Uterus (tissue), 2 donors: ENCODE data around the gene MST1.

Experiments
- POLR2A ChIP-seq, 2 donors: fragments of 450-650 bp; IDR thresholded peaks; one replicate each; pipeline ENCODE4 v1.6.1; 2016; ENCODE audit warnings: antibody characterized with exemption in 2 of 2, mild to moderate bottlenecking in 1 of 2, moderate library complexity in 1 of 2
- TF ChIP-seq, protein P1 (sequence below), 4 experiments: fragments of 200-600 bp in 2 of 4; fragments of 450-650 bp in 2 of 4; sonication (generic) in 2 of 4; IDR thresholded peaks; one replicate each; pipeline ENCODE4 v1.5.1; 2016 to 2019; ENCODE audit warnings: antibody characterized with exemption in 4 of 4, mild to moderate bottlenecking in 2 of 4, moderate library complexity in 1 of 4

DNA sequence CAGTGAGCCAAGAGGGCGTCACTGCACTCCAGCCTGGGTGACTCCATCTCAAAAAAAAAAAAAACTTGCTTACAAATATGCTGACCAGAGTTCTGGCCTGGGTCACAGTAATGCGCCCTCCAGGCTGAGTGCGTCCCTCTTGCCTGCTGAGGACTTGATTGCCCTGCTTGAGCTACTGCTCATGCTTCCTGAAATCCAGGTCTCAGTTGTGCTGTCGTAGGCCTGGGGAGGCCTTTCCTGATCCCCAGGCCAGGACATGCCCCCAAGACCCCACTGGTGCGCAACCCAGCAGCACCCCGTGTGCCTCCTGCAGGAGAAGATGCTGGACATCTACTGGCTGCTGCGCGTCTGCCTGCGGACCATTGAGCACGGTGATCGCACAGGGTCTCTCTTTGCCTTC lies 22.9 kb upstream of the MST1 start:
- TF ChIP-seq, protein P1, sequence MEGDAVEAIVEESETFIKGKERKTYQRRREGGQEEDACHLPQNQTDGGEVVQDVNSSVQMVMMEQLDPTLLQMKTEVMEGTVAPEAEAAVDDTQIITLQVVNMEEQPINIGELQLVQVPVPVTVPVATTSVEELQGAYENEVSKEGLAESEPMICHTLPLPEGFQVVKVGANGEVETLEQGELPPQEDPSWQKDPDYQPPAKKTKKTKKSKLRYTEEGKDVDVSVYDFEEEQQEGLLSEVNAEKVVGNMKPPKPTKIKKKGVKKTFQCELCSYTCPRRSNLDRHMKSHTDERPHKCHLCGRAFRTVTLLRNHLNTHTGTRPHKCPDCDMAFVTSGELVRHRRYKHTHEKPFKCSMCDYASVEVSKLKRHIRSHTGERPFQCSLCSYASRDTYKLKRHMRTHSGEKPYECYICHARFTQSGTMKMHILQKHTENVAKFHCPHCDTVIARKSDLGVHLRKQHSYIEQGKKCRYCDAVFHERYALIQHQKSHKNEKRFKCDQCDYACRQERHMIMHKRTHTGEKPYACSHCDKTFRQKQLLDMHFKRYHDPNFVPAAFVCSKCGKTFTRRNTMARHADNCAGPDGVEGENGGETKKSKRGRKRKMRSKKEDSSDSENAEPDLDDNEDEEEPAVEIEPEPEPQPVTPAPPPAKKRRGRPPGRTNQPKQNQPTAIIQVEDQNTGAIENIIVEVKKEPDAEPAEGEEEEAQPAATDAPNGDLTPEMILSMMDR (IDR thresholded peaks at IDR 0.05): no peak
- no peak for TF ChIP-seq POLR2A (IDR thresholded peaks at IDR 0.05)
